ENCODE data around the gene TWF2. TPM values are rescaled to one million over a fixed set of nuclear protein-coding genes. Genes with fewer than 3 reads are reported as not detected.

TWF2 gene
- total RNA-seq, 2 donors from 2014 or later = 40.7 to 41.9 TPM

- Mint-ChIP-seq H3K4me1 (peaks cover 14% of the 10 kb centered on the region), H3K27me3 (ENCODE audit: insufficient read depth) (no peaks in the 10 kb centered on the region), H3K9me3 (no peaks in the 10 kb centered on the region), H3K36me3 (ENCODE audit: low read depth) (peaks cover 32% of the 10 kb centered on the region), H3K27ac (peak within 1 kb of the TSS; percentile 41), H3K4me3 (peak within 1 kb of the TSS; percentile 94)
- peak within 1 kb of the TSS; percentile 86 for H3K9ac ChIP-seq (ENCODE audit: extremely low read depth, low read length, poor library complexity, severe bottlenecking)
- H3K27ac ChIP-seq (ENCODE audit: low read depth, low read length) = no peak within 1 kb of the TSS
- peak; percentile 98 for DNase-seq
- H3K9me3 ChIP-seq (ENCODE audit: control insufficient read depth, low read length) = no peaks in the 10 kb centered on the region
- WGBS, 2 experiments (ENCODE audit: insufficient coverage in 1 of 2, insufficient read length in 1 of 2) = 1 to 2% methylated on average over 35 to 71 of the region's 71 CpGs
- TF ChIP-seq CTCF (conservative IDR thresholded peaks at IDR 0.05) = peak; percentile 59
- peaks cover 30% of the 10 kb centered on the region for H3K36me3 ChIP-seq (ENCODE audit: control insufficient read depth, insufficient read depth, low read length)
- no peaks in the 10 kb centered on the region for H3K27me3 ChIP-seq (ENCODE audit: control insufficient read depth, insufficient read depth, low read length, poor library complexity, severe bottlenecking)
- H3K4me1 ChIP-seq (ENCODE audit: control insufficient read depth, insufficient read depth, low read length) = peaks cover 9% of the 10 kb centered on the region
- peak within 1 kb of the TSS; percentile 98 for H3K4me3 ChIP-seq (ENCODE audit: low read length)
These were observed 40.9 kb downstream of the TWF2 start, which contains the start of gene ALAS1 for GRCh38 chr3:52197842-52198625. ALAS1 (plus strand) TSS chr3:52198160; CDS start chr3:52199242, 1,082 bp downstream.

GRCh38 chr3:52197499-52197841 is 41.5 kb downstream of the TWF2 start:
- Histone ChIP-seq H3K4me3 (ENCODE audit: low read length) (peak overlapping the region; percentile 98), H3K27ac (ENCODE audit: low read depth, low read length) (no peak overlapping the region), H3K27me3 (ENCODE audit: control insufficient read depth, insufficient read depth, low read length, poor library complexity, severe bottlenecking) (no peaks in the 10 kb centered on the region), H3K9ac (ENCODE audit: extremely low read depth, low read length, poor library complexity, severe bottlenecking) (no peak overlapping the region), H3K4me1 (ENCODE audit: control insufficient read depth, insufficient read depth, low read length) (peaks cover 9% of the 10 kb centered on the region), H3K36me3 (ENCODE audit: control insufficient read depth, insufficient read depth, low read length) (peaks cover 25% of the 10 kb centered on the region), H3K9me3 (ENCODE audit: control insufficient read depth, low read length) (no peaks in the 10 kb centered on the region)
- DNase-seq = no peak
- H3K4me1 Mint-ChIP-seq = peaks cover 14% of the 10 kb centered on the region
- peaks cover 27% of the 10 kb centered on the region for H3K36me3 Mint-ChIP-seq (ENCODE audit: low read depth)
- no peaks in the 10 kb centered on the region for H3K27me3 Mint-ChIP-seq (ENCODE audit: insufficient read depth)
- H3K27ac Mint-ChIP-seq = peak overlapping the region; percentile 22
- TF ChIP-seq CTCF (conservative IDR thresholded peaks at IDR 0.05) = no peak
- WGBS, 2 experiments (ENCODE audit: insufficient coverage in 1 of 2, insufficient read length in 1 of 2) = 84 to 85% methylated on average over 4 to 10 of the region's 10 CpGs
- no peaks in the 10 kb centered on the region for H3K9me3 Mint-ChIP-seq
- peak overlapping the region; percentile 94 for H3K4me3 Mint-ChIP-seq

GRCh38 chr3:52196977-52197376 is 42.0 kb downstream of the TWF2 start:
- Histone ChIP-seq H3K9me3 (ENCODE audit: control insufficient read depth, low read length) (no peaks in the 10 kb centered on the region), H3K27ac (ENCODE audit: low read depth, low read length) (no peak overlapping the region), H3K36me3 (ENCODE audit: control insufficient read depth, insufficient read depth, low read length) (peaks cover 20% of the 10 kb centered on the region), H3K4me1 (ENCODE audit: control insufficient read depth, insufficient read depth, low read length) (peaks cover 9% of the 10 kb centered on the region), H3K4me3 (ENCODE audit: low read length) (no peak overlapping the region), H3K9ac (ENCODE audit: extremely low read depth, low read length, poor library complexity, severe bottlenecking) (no peak overlapping the region), H3K27me3 (ENCODE audit: control insufficient read depth, insufficient read depth, low read length, poor library complexity, severe bottlenecking) (no peaks in the 10 kb centered on the region)
- H3K27me3 Mint-ChIP-seq (ENCODE audit: insufficient read depth) = no peaks in the 10 kb centered on the region
- no peaks in the 10 kb centered on the region for H3K9me3 Mint-ChIP-seq
- peaks cover 22% of the 10 kb centered on the region for H3K36me3 Mint-ChIP-seq (ENCODE audit: low read depth)
- peak overlapping the region; percentile 94 for H3K4me3 Mint-ChIP-seq
- DNase-seq = no peak
- peaks cover 14% of the 10 kb centered on the region for H3K4me1 Mint-ChIP-seq
- TF ChIP-seq CTCF (conservative IDR thresholded peaks at IDR 0.05) = no peak
- H3K27ac Mint-ChIP-seq = no peak overlapping the region
- WGBS, 2 experiments (ENCODE audit: insufficient coverage in 1 of 2, insufficient read length in 1 of 2) = 97 to 100% methylated on average over 3 of the region's 3 CpGs
